Neural crest cell (in vitro differentiated cells): ENCODE results near the gene FANK1. TPM values are rescaled to one million over a fixed set of nuclear protein-coding genes. Genes with fewer than 3 reads are reported as not detected.

Source experiments
- DNase-seq: peaks from one replicate; pipeline ENCODE4 v3.0.0; 2021; ENCODE audit warnings: low read depth, mixed read lengths, low spot score
- H3K27ac Mint-ChIP-seq: one replicate; pipeline ENCODE4 v1.8.0; 2021; ENCODE audit warnings: mild to moderate bottlenecking, mixed read lengths; ENCODE audit not compliant: unreplicated experiment
- H3K27me3 Mint-ChIP-seq: 2 replicates; pipeline ENCODE4 v1.8.0; 2021; ENCODE audit warnings: low read depth, mild to moderate bottlenecking, mixed read lengths
- H3K36me3 Mint-ChIP-seq: 2 replicates; pipeline ENCODE4 v1.8.0; 2021; ENCODE audit warnings: low read depth, mild to moderate bottlenecking, mixed read lengths
- H3K4me1 Mint-ChIP-seq: 2 replicates; pipeline ENCODE4 v1.8.0; 2021; ENCODE audit warnings: mixed read lengths
- H3K4me3 Mint-ChIP-seq: one replicate; pipeline ENCODE4 v1.8.0; 2021; ENCODE audit warnings: mild to moderate bottlenecking, mixed read lengths
- H3K9me3 Mint-ChIP-seq: 2 replicates; pipeline ENCODE4 v1.8.0; 2021; ENCODE audit warnings: mixed read lengths
- CTCF ChIP-seq: fragments of 200-600 bp; sonication (generic); conservative IDR thresholded peaks from 2 replicates; pipeline ENCODE4 v1.5.0; 2021; ENCODE audit warnings: antibody characterized with exemption, mild to moderate bottlenecking
- total RNA-seq: library from RNA; stranded (reverse); gene quantifications from 2 replicates; pipeline ENCODE4 v1.2.1, GENCODE V29; 2021

The FANK1 gene
- total RNA-seq, 1 donor from 2014 or later, result 2.4 TPM

- H3K36me3 Mint-ChIP-seq, result peaks cover 5% of the 10 kb centered on the region
These were observed 32.7 kb downstream of the FANK1 start for GRCh38 chr10:125928928-125929585.

GRCh38 chr10:125929618-125930017, 33.3 kb downstream of the FANK1 start:
- TF ChIP-seq CTCF, result no peak
- H3K27ac Mint-ChIP-seq, result no peak overlapping the region
- H3K4me3 Mint-ChIP-seq, result no peak overlapping the region
- H3K4me1 Mint-ChIP-seq, result peaks cover 4% of the 10 kb centered on the region
- DNase-seq, result no peak
- peaks cover 2% of the 10 kb centered on the region for H3K27me3 Mint-ChIP-seq
- peaks cover 5% of the 10 kb centered on the region for H3K9me3 Mint-ChIP-seq
- H3K36me3 Mint-ChIP-seq, result peaks cover 5% of the 10 kb centered on the region

More at GRCh38 chr10:125928928-125929585, 32.7 kb downstream of the FANK1 start:
- H3K4me3 Mint-ChIP-seq, result no peak overlapping the region
- peaks cover 2% of the 10 kb centered on the region for H3K27me3 Mint-ChIP-seq
- no peak overlapping the region for H3K27ac Mint-ChIP-seq
- no peaks in the 10 kb centered on the region for H3K4me1 Mint-ChIP-seq
- DNase-seq, result no peak
- no peak for TF ChIP-seq CTCF
- H3K9me3 Mint-ChIP-seq, result peaks cover 5% of the 10 kb centered on the region

- Mint-ChIP-seq H3K27ac (no peak overlapping the region), H3K36me3 (peaks cover 5% of the 10 kb centered on the region), H3K4me3 (no peak overlapping the region), H3K27me3 (peaks cover 2% of the 10 kb centered on the region), H3K4me1 (peaks cover 4% of the 10 kb centered on the region), H3K9me3 (peaks cover 3% of the 10 kb centered on the region)
- no peak for TF ChIP-seq CTCF
- no peak for DNase-seq
These were observed 37.3 kb downstream of the FANK1 start for GRCh38 chr10:125933693-125934092.

GRCh38 chr10:125936331-125936730, 40.0 kb downstream of the FANK1 start:
- peaks cover 2% of the 10 kb centered on the region for H3K27me3 Mint-ChIP-seq
- H3K9me3 Mint-ChIP-seq, result peaks cover under 1% of the 10 kb centered on the region
- no peak overlapping the region for H3K27ac Mint-ChIP-seq
- peaks cover 4% of the 10 kb centered on the region for H3K4me1 Mint-ChIP-seq
- TF ChIP-seq CTCF, result no peak
- H3K36me3 Mint-ChIP-seq, result no peaks in the 10 kb centered on the region
- H3K4me3 Mint-ChIP-seq, result no peak overlapping the region
- DNase-seq, result no peak

GRCh38 chr10:125940515-125940914, 44.2 kb downstream of the FANK1 start:
- Mint-ChIP-seq H3K4me1 (no peaks in the 10 kb centered on the region), H3K9me3 (peaks cover 5% of the 10 kb centered on the region), H3K27me3 (no peaks in the 10 kb centered on the region), H3K4me3 (no peak overlapping the region), H3K27ac (no peak overlapping the region), H3K36me3 (peaks cover 4% of the 10 kb centered on the region)
- DNase-seq, result no peak
- TF ChIP-seq CTCF, result no peak
